B cell (primary cell): ENCODE data around the gene CTIF.

ENCODE experiments used
- EZH2 ChIP-seq: IDR thresholded peaks from 2 replicates; pipeline ENCODE4 v1.6.1; 2012; ENCODE audit warnings: borderline replicate concordance, low read depth, mild to moderate bottlenecking, moderate library complexity, low read length; ENCODE audit not compliant: insufficient read depth, poor library complexity, severe bottlenecking
- TF ChIP-seq, protein P1 (sequence below): fragments of 200-600 bp; IDR thresholded peaks from one replicate; pipeline ENCODE4 v1.8.0; 2022; ENCODE audit warnings: antibody characterized with exemption, mild to moderate bottlenecking

DNA sequence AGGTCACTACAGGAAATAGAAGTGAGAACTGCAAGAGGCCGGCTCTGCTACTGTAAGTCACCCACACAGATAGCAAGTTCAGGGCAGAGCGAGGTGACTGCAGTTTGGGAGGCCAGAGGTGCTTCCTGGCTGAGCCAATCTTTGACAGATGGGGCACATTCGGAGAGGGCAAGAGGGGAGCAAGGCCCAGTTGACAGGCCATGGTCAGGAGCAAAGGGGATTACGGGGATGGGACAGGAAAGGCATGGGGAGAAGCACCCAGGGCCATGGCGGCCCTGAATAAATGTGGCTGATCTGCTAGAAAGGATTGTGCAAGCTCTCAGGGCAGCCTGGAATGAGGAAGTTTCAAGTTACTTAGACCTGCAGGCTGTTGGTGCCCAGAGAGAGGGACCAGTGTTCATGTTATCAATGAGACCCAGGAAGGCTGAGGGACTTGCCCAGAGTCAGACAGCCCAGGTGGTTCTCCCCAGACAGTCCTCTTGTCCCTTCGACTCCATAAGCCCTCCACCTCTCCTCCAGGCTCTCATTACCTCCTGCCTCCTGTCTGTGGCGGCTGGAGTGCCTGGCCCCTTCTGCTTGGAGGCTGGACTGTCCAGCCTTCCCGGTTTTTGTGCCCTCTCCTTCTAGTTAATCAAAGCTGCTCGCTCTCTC lies 123.3 kb downstream of the CTIF start:
- TF ChIP-seq, protein P1, sequence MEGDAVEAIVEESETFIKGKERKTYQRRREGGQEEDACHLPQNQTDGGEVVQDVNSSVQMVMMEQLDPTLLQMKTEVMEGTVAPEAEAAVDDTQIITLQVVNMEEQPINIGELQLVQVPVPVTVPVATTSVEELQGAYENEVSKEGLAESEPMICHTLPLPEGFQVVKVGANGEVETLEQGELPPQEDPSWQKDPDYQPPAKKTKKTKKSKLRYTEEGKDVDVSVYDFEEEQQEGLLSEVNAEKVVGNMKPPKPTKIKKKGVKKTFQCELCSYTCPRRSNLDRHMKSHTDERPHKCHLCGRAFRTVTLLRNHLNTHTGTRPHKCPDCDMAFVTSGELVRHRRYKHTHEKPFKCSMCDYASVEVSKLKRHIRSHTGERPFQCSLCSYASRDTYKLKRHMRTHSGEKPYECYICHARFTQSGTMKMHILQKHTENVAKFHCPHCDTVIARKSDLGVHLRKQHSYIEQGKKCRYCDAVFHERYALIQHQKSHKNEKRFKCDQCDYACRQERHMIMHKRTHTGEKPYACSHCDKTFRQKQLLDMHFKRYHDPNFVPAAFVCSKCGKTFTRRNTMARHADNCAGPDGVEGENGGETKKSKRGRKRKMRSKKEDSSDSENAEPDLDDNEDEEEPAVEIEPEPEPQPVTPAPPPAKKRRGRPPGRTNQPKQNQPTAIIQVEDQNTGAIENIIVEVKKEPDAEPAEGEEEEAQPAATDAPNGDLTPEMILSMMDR, result no peak
- TF ChIP-seq EZH2, result no peak
